Measurements from ENCODE around the gene PSD4.

PSD4 gene

GRCh38 chr2:113150258-113150601 lies 23.5 kb upstream of the PSD4 start:
- no peak overlapping the region for H4K8ac ChIP-seq (ENCODE audit: low read depth, low read length)
- H3K4ac ChIP-seq (ENCODE audit: low read depth, low read length): no peak overlapping the region
- no peaks in the 10 kb centered on the region for H3K36me3 ChIP-seq (ENCODE audit: control insufficient read depth, insufficient read depth, low read length)
- H3K79me1 ChIP-seq (ENCODE audit: low read length): no peaks in the 10 kb centered on the region
- no peak overlapping the region for H3K18ac ChIP-seq (ENCODE audit: low read length)
- H2BK15ac ChIP-seq (replicated peaks; ENCODE audit: low read depth): no peak overlapping the region
- no peak overlapping the region for H2BK5ac ChIP-seq (ENCODE audit: low read length)
- no peak overlapping the region for H3K4me2 ChIP-seq (ENCODE audit: low read length)
- H3K4me3 ChIP-seq (ENCODE audit: low read length): no peak overlapping the region
- no peak overlapping the region for H3K23ac ChIP-seq (ENCODE audit: low read length)
- H3K27ac ChIP-seq (ENCODE audit: low read depth, low read length): no peak overlapping the region
- H3K27me3 ChIP-seq (ENCODE audit: insufficient read depth, low read length, poor library complexity): no peaks in the 10 kb centered on the region
- no CpG with 5 or more reads among the region's 5 CpGs for WGBS (ENCODE audit: extremely low coverage, insufficient coverage, low lambda C conversion rate)
- no peak overlapping the region for H3K9ac ChIP-seq (ENCODE audit: low read length)
- no peaks in the 10 kb centered on the region for H3K79me2 ChIP-seq (ENCODE audit: control insufficient read depth, insufficient read depth, low read length)
- H2BK120ac ChIP-seq (ENCODE audit: low read depth, low read length): no peak overlapping the region
- no peak for DNase-seq
- H2AK5ac ChIP-seq (ENCODE audit: low read length): no peak overlapping the region
- H3K4me1 ChIP-seq (ENCODE audit: control insufficient read depth, low read depth, low read length): no peaks in the 10 kb centered on the region
- H4K5ac ChIP-seq (ENCODE audit: low read length): no peak overlapping the region
- H3K56ac ChIP-seq (ENCODE audit: low read length): no peak overlapping the region

DNA sequence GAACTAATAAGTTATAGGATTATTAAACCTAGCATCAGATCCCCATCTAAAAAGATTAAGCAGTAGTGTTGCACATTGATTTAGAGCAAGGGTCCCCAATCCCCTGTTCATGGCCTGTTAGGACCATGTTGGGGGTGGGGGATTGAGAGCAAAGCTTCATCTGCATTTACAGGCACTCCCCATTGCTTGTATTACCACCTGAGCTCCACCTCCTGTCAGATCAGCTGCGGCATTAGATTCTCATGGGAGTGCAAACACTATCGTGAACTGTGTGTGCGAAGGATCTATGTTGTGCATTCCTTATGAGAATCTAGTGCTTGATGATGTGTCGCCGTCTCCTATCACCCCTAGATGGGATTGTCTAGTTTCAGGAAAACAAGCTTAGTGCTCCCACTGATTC lies 18.4 kb upstream of the PSD4 start:
- Histone ChIP-seq H2BK15ac (replicated peaks; ENCODE audit: low read depth) (no peak overlapping the region), H3K4ac (ENCODE audit: low read depth, low read length) (no peak overlapping the region), H3K4me1 (ENCODE audit: control insufficient read depth, low read depth, low read length) (peaks cover 7% of the 10 kb centered on the region), H3K4me3 (ENCODE audit: low read length) (no peak overlapping the region), H4K5ac (ENCODE audit: low read length) (no peak overlapping the region), H3K79me1 (ENCODE audit: low read length) (no peaks in the 10 kb centered on the region), H2BK5ac (ENCODE audit: low read length) (no peak overlapping the region), H2BK120ac (ENCODE audit: low read depth, low read length) (no peak overlapping the region), H3K18ac (ENCODE audit: low read length) (no peak overlapping the region), H3K36me3 (ENCODE audit: control insufficient read depth, insufficient read depth, low read length) (no peaks in the 10 kb centered on the region), H3K23ac (ENCODE audit: low read length) (no peak overlapping the region), H3K56ac (ENCODE audit: low read length) (no peak overlapping the region), H3K9ac (ENCODE audit: low read length) (no peak overlapping the region), H3K27ac (ENCODE audit: low read depth, low read length) (no peak overlapping the region), H2AK5ac (ENCODE audit: low read length) (no peak overlapping the region), H3K4me2 (ENCODE audit: low read length) (no peak overlapping the region), H3K79me2 (ENCODE audit: control insufficient read depth, insufficient read depth, low read length) (no peaks in the 10 kb centered on the region), H4K8ac (ENCODE audit: low read depth, low read length) (no peak overlapping the region), H3K27me3 (ENCODE audit: insufficient read depth, low read length, poor library complexity) (no peaks in the 10 kb centered on the region)
- WGBS (ENCODE audit: extremely low coverage, insufficient coverage, low lambda C conversion rate): no CpG with 5 or more reads among the region's 5 CpGs
- DNase-seq: no peak

GRCh38 chr2:113156278-113157117 lies 17.3 kb upstream of the PSD4 start:
- no peaks in the 10 kb centered on the region for H3K36me3 ChIP-seq (ENCODE audit: control insufficient read depth, insufficient read depth, low read length)

DNA sequence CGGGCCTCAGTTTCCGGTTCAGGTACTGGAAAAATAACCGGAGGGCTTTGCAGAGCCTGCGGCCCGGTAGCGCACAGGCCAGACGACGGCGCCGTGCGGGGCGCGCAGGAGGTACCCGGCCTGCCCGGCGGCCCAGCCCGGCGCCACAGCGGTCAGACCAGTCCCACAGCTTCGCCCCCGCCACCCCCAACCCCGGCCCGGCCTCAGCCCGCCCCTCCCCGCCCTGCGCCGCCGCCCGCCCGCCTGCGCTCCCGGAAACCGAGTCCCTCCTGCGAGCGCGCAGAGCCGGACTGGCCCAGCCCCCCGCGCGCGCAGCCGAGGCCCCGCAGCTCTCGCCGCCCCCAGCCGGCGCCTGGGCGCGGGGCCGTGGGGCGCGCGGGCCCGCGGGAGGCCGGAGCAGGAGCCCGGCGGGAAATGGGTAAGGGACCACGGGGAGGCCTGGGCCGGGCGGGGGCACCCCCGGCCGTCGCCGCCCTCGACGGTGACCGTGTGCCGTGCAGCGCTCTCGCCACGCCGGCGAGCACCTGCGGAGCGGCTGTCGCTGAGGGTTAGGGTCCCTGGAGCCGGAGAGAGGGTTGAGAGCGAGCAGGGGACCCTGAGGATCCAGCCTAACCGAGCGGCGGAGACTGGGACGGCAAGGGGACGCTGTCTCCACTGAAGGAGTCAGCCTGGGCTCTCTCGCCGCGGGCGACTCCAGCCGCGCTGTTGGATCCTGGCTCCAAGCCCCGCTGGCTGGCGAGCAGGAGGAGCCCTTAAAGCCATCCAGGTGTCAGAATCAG lies 16.5 kb upstream of the PSD4 start:
- DNase-seq: peak; percentile 70
- Histone ChIP-seq H3K4me3 (ENCODE audit: low read length) (peak overlapping the region; percentile 16), H3K27me3 (ENCODE audit: insufficient read depth, low read length, poor library complexity) (no peaks in the 10 kb centered on the region), H2BK5ac (ENCODE audit: low read length) (no peak overlapping the region), H2BK15ac (replicated peaks; ENCODE audit: low read depth) (peak overlapping the region; percentile 62), H4K5ac (ENCODE audit: low read length) (no peak overlapping the region), H3K4me1 (ENCODE audit: control insufficient read depth, low read depth, low read length) (peaks cover 7% of the 10 kb centered on the region), H4K8ac (ENCODE audit: low read depth, low read length) (peak overlapping the region; percentile 90), H3K18ac (ENCODE audit: low read length) (peak overlapping the region; percentile 93), H3K56ac (ENCODE audit: low read length) (peak overlapping the region; percentile 86), H3K36me3 (ENCODE audit: control insufficient read depth, insufficient read depth, low read length) (no peaks in the 10 kb centered on the region), H2BK120ac (ENCODE audit: low read depth, low read length) (no peak overlapping the region), H2AK5ac (ENCODE audit: low read length) (no peak overlapping the region), H3K4me2 (ENCODE audit: low read length) (peak overlapping the region; percentile 47), H3K27ac (ENCODE audit: low read depth, low read length) (peak overlapping the region; percentile 52), H3K79me1 (ENCODE audit: low read length) (no peaks in the 10 kb centered on the region), H3K79me2 (ENCODE audit: control insufficient read depth, insufficient read depth, low read length) (no peaks in the 10 kb centered on the region), H3K23ac (ENCODE audit: low read length) (no peak overlapping the region), H3K9ac (ENCODE audit: low read length) (peak overlapping the region; percentile 70), H3K4ac (ENCODE audit: low read depth, low read length) (peak overlapping the region; percentile 49)
- WGBS (ENCODE audit: extremely low coverage, insufficient coverage, low lambda C conversion rate): no CpG with 5 or more reads among the region's 92 CpGs

More at GRCh38 chr2:113156278-113157117, 17.3 kb upstream of the PSD4 start:
- DNase-seq: peak; percentile 63
- Histone ChIP-seq H4K8ac (ENCODE audit: low read depth, low read length) (peak overlapping the region; percentile 90), H3K79me1 (ENCODE audit: low read length) (no peaks in the 10 kb centered on the region), H3K4me1 (ENCODE audit: control insufficient read depth, low read depth, low read length) (peaks cover 7% of the 10 kb centered on the region), H2BK120ac (ENCODE audit: low read depth, low read length) (no peak overlapping the region), H3K4ac (ENCODE audit: low read depth, low read length) (no peak overlapping the region), H2BK5ac (ENCODE audit: low read length) (no peak overlapping the region), H3K23ac (ENCODE audit: low read length) (no peak overlapping the region), H3K4me3 (ENCODE audit: low read length) (no peak overlapping the region), H3K79me2 (ENCODE audit: control insufficient read depth, insufficient read depth, low read length) (no peaks in the 10 kb centered on the region), H2BK15ac (replicated peaks; ENCODE audit: low read depth) (no peak overlapping the region), H3K4me2 (ENCODE audit: low read length) (peak overlapping the region; percentile 19), H3K27ac (ENCODE audit: low read depth, low read length) (no peak overlapping the region), H3K18ac (ENCODE audit: low read length) (peak overlapping the region; percentile 93), H3K27me3 (ENCODE audit: insufficient read depth, low read length, poor library complexity) (no peaks in the 10 kb centered on the region), H3K9ac (ENCODE audit: low read length) (peak overlapping the region; percentile 21), H3K56ac (ENCODE audit: low read length) (peak overlapping the region; percentile 75), H4K5ac (ENCODE audit: low read length) (no peak overlapping the region), H2AK5ac (ENCODE audit: low read length) (no peak overlapping the region)
- WGBS (ENCODE audit: extremely low coverage, insufficient coverage, low lambda C conversion rate): no CpG with 5 or more reads among the region's 10 CpGs

DNA sequence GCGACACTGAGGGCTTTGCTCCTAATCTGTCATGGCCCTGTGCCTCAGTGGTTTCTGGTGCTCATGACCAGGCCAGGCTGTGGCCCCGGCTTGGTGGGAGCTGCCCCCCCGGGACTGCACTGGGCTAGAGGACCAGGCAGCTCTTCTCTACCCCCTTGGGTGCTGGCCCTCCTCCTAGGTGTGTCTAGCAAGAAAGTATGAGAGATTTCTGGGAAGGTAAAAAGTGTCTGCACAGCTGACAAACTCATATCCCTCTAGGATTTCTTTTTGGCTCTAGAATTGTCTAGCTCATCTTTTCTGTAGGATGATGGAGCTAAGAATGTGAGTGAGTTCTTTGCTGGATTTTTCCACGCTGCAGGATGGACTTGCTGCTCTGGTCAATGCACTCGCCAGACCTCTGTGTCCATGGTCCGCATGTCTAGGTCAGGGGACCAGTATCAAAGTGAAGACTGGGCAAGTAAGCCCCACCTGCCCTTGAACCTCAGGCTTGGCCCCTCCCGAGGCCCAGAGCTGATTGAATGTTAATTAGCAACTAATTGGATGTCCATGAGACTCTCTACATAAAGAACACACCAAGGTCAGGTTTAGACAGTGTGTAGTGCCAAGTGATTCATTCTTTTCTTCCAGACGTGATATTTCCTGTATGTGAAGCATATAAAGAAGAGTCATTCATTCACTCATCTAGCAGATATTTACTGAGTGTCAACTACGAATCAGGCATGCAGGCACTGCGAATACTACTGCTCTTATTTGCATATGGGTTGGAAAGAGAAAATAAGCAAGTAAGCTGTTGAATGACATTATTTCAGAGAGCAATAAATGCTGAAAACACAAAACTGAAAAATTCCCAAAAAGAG lies 15.6 kb upstream of the PSD4 start:
- H3K27me3 ChIP-seq (ENCODE audit: insufficient read depth, low read length, poor library complexity): no peaks in the 10 kb centered on the region

More for the DNA sequence above, 15.6 kb upstream of the PSD4 start:
- no peaks in the 10 kb centered on the region for H3K36me3 ChIP-seq (ENCODE audit: control insufficient read depth, insufficient read depth, low read length)
- H3K56ac ChIP-seq (ENCODE audit: low read length): peak overlapping the region; percentile 86
- H3K4me2 ChIP-seq (ENCODE audit: low read length): peak overlapping the region; percentile 47
- H3K4me1 ChIP-seq (ENCODE audit: control insufficient read depth, low read depth, low read length): peaks cover 7% of the 10 kb centered on the region
- peak overlapping the region; percentile 70 for H3K9ac ChIP-seq (ENCODE audit: low read length)
- H3K18ac ChIP-seq (ENCODE audit: low read length): no peak overlapping the region
- no peak overlapping the region for H2BK15ac ChIP-seq (replicated peaks; ENCODE audit: low read depth)
- no peaks in the 10 kb centered on the region for H3K79me2 ChIP-seq (ENCODE audit: control insufficient read depth, insufficient read depth, low read length)
- no peaks in the 10 kb centered on the region for H3K79me1 ChIP-seq (ENCODE audit: low read length)
- H3K23ac ChIP-seq (ENCODE audit: low read length): peak overlapping the region; percentile 85
- no peak overlapping the region for H4K5ac ChIP-seq (ENCODE audit: low read length)
- no peak for DNase-seq
- no peak overlapping the region for H4K8ac ChIP-seq (ENCODE audit: low read depth, low read length)
- no CpG with 5 or more reads among the region's 10 CpGs for WGBS (ENCODE audit: extremely low coverage, insufficient coverage, low lambda C conversion rate)
- H2BK120ac ChIP-seq (ENCODE audit: low read depth, low read length): no peak overlapping the region
- no peak overlapping the region for H3K4me3 ChIP-seq (ENCODE audit: low read length)
- peak overlapping the region; percentile 73 for H2AK5ac ChIP-seq (ENCODE audit: low read length)
- no peak overlapping the region for H3K4ac ChIP-seq (ENCODE audit: low read depth, low read length)
- no peak overlapping the region for H3K27ac ChIP-seq (ENCODE audit: low read depth, low read length)
- no peak overlapping the region for H2BK5ac ChIP-seq (ENCODE audit: low read length)
